ENCODE results near the gene CEP76.
A peak's percentile ranks its signal among the peaks of the same experiment; 100 is the strongest.
"Not testable (repeated sequence)": the region's sequence is repeated elsewhere in the genome, so short reads cannot be mapped to it uniquely, and the experiment has no call there.

CEP76 gene

GRCh38 chr18:12703096-12703567 lies 609 bp upstream of the CEP76 start:
- no peak for DNase-seq (ENCODE audit: low read depth in 3 of 3)

- no peak for DNase-seq (ENCODE audit: low read depth in 3 of 3)
Observed at GRCh38 chr18:12701161-12701560, 1.4 kb downstream of the CEP76 start.

GRCh38 chr18:12699747-12700146 lies 2.8 kb downstream of the CEP76 start:
- no peak for DNase-seq (ENCODE audit: low read depth in 3 of 3)

GRCh38 chr18:12694032-12694431 lies 8.5 kb downstream of the CEP76 start:
- DNase-seq (ENCODE audit: low read depth in 3 of 3): no peak

- DNase-seq (ENCODE audit: low read depth in 3 of 3): no peak
Observed at GRCh38 chr18:12692206-12692605, 10.3 kb downstream of the CEP76 start.

- no peak for DNase-seq (ENCODE audit: low read depth in 3 of 3)
Observed at GRCh38 chr18:12689256-12689850, 13.2 kb downstream of the CEP76 start.

GRCh38 chr18:12686100-12686499 lies 16.4 kb downstream of the CEP76 start:
- DNase-seq (ENCODE audit: low read depth in 3 of 3): no peak

GRCh38 chr18:12679183-12679786 lies 23.2 kb downstream of the CEP76 start:
- DNase-seq (ENCODE audit: low read depth in 3 of 3): no peak

GRCh38 chr18:12668041-12668440 lies 34.5 kb downstream of the CEP76 start:
- DNase-seq (ENCODE audit: low read depth in 3 of 3): no peak

GRCh38 chr18:12659904-12660605 lies 42.5 kb downstream of the CEP76 start:
- DNase-seq (ENCODE audit: low read depth in 3 of 3): no peak

- DNase-seq (ENCODE audit: low read depth in 3 of 3): no peak
Observed at GRCh38 chr18:12658426-12659138, 43.9 kb downstream of the CEP76 start.

GRCh38 chr18:12657684-12658425 lies 44.7 kb downstream of the CEP76 start, which contains the start of gene SPIRE1:
Gene SPIRE1 (minus strand): TSS chr18:12658107. CDS start chr18:12657866, 241 bp downstream.
- DNase-seq (ENCODE audit: low read depth in 3 of 3): peak in 2 of 3 experiments; percentile 8 to 28

GRCh38 chr18:12656938-12657683 lies 45.4 kb downstream of the CEP76 start:
- DNase-seq (ENCODE audit: low read depth in 3 of 3): peak in 1 of 3 experiments; percentile 4

- no peak for DNase-seq (ENCODE audit: low read depth in 3 of 3)
Observed at GRCh38 chr18:12656605-12656937, 46.0 kb downstream of the CEP76 start.

GRCh38 chr18:12654971-12655370 lies 47.6 kb downstream of the CEP76 start:
- no peak for DNase-seq (ENCODE audit: low read depth in 3 of 3)

- no peak for DNase-seq (ENCODE audit: low read depth in 3 of 3)
Observed at GRCh38 chr18:12652861-12653401, 49.6 kb downstream of the CEP76 start.

GRCh38 chr18:12651651-12652050 lies 50.9 kb downstream of the CEP76 start:
- DNase-seq (ENCODE audit: low read depth in 3 of 3): no peak

GRCh38 chr18:12647773-12648172 lies 54.8 kb downstream of the CEP76 start:
- no peak for DNase-seq (ENCODE audit: low read depth in 3 of 3)

GRCh38 chr18:12645751-12646203 lies 56.7 kb downstream of the CEP76 start:
- no peak for DNase-seq (ENCODE audit: low read depth in 3 of 3)

GRCh38 chr18:12645254-12645653 lies 57.3 kb downstream of the CEP76 start:
- DNase-seq (ENCODE audit: low read depth in 3 of 3): no peak

GRCh38 chr18:12643756-12644155 lies 58.8 kb downstream of the CEP76 start:
- not testable (repeated sequence) for DNase-seq (ENCODE audit: low read depth in 3 of 3)
